ENCODE measurements around the gene ERCC6. TPM values are rescaled to one million over a fixed set of nuclear protein-coding genes. Genes with fewer than 3 reads are reported as not detected.

Gene ERCC6
- total RNA-seq, 1 donor from 2014 or later, result 23.5 TPM

DNA sequence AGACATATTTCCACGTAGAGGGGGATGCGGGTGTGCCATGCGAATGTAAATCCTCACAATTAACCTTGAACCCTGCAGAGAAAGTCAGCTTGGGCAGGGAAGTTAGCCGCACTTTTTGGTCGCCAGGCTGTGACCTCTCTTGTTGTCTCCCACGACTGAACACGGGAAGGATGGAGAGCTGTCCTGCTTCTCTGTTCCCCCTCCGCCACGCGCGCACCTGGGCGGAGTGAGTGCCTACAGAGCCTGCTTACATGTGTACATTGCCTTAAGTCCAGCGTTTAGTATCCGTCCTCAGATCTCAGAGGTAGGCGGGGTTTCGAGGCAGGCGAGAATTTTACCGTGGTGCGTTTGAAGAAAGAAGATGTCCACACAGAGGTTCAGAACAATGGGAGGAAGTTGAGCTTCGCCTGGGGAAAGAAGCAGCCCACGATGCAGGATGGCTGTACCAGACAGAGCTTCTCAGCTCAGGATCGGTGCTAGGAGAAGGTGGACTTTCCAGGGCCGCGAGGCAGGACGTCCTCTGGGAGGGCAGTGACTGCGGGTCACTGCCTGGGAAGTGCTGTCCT is 482 bp upstream of the ERCC6 start:
- Histone ChIP-seq H3K4me3 (peak overlapping the region; percentile 72), H3K36me3 (no peaks in the 10 kb centered on the region), H3K27ac (peak overlapping the region; percentile 83), H3K4me1 (peaks cover 35% of the 10 kb centered on the region), H3K27me3 (ENCODE audit: low read depth) (no peaks in the 10 kb centered on the region), H3K9me3 (no peaks in the 10 kb centered on the region)
- ATAC-seq, result peak; percentile 54 to 55
- intact Hi-C loops (cut with DNase I), result no loop called here
- TF ChIP-seq, protein P1, sequence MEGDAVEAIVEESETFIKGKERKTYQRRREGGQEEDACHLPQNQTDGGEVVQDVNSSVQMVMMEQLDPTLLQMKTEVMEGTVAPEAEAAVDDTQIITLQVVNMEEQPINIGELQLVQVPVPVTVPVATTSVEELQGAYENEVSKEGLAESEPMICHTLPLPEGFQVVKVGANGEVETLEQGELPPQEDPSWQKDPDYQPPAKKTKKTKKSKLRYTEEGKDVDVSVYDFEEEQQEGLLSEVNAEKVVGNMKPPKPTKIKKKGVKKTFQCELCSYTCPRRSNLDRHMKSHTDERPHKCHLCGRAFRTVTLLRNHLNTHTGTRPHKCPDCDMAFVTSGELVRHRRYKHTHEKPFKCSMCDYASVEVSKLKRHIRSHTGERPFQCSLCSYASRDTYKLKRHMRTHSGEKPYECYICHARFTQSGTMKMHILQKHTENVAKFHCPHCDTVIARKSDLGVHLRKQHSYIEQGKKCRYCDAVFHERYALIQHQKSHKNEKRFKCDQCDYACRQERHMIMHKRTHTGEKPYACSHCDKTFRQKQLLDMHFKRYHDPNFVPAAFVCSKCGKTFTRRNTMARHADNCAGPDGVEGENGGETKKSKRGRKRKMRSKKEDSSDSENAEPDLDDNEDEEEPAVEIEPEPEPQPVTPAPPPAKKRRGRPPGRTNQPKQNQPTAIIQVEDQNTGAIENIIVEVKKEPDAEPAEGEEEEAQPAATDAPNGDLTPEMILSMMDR (IDR thresholded peaks at IDR 0.05), result no peak
- peak; percentile 60 for DNase-seq

DNA sequence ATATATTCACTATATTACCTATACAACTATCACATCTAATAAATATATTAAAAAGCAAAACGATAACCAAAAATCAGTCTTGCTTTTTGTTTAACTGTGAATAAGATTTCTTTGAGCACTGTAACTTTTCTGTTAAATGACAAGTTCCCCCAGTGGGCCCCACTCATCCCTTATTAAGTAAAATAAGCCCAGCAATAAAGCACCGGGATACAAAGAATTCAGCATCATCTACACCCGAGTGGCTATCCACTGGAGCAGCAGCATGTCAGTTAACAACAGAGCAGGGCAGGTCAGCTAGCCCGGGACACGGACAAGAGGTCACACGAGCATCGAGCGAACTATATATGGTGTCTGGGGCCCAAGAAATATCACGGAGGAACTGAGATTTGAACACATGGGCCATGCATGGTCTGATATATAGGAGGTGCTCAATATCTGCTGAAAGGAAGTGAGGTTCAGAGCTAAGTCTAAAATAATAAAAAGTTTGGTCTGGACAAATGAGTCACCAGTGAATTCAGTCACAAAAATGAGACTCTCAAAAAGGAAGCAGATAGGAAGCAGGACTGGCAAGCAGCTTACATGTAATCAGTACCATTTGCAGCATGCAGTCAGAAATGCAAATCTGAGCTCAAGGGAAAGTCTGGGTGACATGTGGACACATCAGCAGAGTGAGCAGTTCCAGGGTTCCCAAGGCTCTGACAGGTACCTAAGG is 4.1 kb downstream of the ERCC6 start:
- Histone ChIP-seq H3K4me3 (no peak overlapping the region), H3K36me3 (peaks cover 24% of the 10 kb centered on the region), H3K27ac (no peak overlapping the region), H3K9me3 (no peaks in the 10 kb centered on the region), H3K4me1 (peaks cover 35% of the 10 kb centered on the region), H3K27me3 (ENCODE audit: low read depth) (no peaks in the 10 kb centered on the region)
- intact Hi-C loops (cut with DNase I), result no loop called here
- TF ChIP-seq, protein P1 (IDR thresholded peaks at IDR 0.05), result no peak
- ATAC-seq (no peak), DNase-seq (no peak)

DNA sequence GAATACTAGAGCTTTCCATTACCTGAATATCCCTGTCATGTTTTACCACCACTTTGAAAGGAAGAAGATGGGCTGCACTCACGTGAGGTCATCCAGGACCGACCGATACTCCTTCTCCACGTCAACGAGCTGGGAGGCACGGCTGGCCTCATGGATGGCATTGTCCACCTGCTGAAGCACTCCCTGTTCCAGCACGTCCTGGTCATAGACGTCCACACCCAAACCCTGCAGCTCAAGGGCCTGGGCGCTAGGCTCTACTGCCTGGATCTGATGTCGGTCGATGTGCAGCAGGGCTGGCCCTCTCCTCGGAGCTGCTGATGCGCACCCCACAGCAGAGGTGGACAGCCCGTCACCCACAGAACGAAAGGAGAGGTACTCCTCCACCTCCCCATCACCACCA is 6.5 kb downstream of the ERCC6 start:
- TF ChIP-seq, protein P1 (IDR thresholded peaks at IDR 0.05), result no peak
- H3K4me1 ChIP-seq, result peaks cover 23% of the 10 kb centered on the region
- no peaks in the 10 kb centered on the region for H3K9me3 ChIP-seq
- ATAC-seq (no peak), DNase-seq (no peak)
- no peaks in the 10 kb centered on the region for H3K27me3 ChIP-seq (ENCODE audit: low read depth)
- no peak overlapping the region for H3K27ac ChIP-seq
- intact Hi-C loops (cut with DNase I), result no loop called here
- peaks cover 41% of the 10 kb centered on the region for H3K36me3 ChIP-seq
- H3K4me3 ChIP-seq, result no peak overlapping the region

DNA sequence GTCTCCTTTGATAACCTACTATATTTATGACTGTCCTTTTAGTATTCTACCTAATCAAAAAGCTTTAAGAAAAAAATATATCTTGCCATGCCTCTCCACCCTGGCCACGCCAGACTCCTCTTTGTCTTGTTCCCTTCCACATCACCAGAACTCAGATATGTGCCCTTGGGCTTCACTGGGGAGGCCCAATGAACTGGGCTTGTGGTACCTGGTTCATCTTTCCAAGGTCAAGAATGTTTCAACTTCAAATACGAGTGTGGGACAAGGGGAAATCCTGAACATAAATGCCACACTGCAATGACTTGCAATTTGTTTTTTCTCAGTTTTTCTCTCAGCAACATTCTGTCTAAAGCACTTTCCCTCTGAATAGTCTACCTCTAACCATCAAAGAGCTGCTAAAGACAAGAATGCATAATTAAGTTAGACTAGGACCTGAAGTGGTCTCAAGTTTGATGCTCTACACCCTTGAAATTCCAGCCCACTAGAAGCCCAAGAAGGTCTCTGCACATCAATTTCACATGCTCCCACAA is 9.9 kb downstream of the ERCC6 start:
- H3K36me3 ChIP-seq, result peaks cover 74% of the 10 kb centered on the region
- no peaks in the 10 kb centered on the region for H3K9me3 ChIP-seq
- intact Hi-C loops (cut with DNase I), result no loop called here
- DNase-seq (no peak), ATAC-seq (no peak)
- H3K27ac ChIP-seq, result no peak overlapping the region
- TF ChIP-seq, protein P1 (IDR thresholded peaks at IDR 0.05), result no peak
- no peaks in the 10 kb centered on the region for H3K4me1 ChIP-seq
- H3K27me3 ChIP-seq (ENCODE audit: low read depth), result no peaks in the 10 kb centered on the region
- H3K4me3 ChIP-seq, result no peak overlapping the region

DNA sequence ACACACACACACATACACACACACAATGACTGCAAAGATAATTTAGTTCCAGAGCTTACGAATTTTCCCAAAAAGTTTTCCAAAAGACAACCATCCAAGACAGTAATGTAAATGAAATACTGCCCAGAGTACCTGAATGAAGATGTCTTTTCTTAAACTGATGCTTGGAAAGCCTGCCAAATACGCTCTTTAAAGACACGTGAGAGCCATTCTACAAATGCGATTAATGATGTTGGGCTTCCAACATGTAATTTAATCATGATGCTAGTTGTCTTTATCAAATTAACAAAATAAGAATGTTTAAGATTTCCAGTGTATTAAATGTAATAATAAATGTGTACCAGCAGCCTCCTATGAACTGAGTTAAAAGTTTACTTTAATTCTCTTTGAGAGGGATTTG is 11.1 kb downstream of the ERCC6 start:
- Histone ChIP-seq H3K4me3 (no peak overlapping the region), H3K27ac (no peak overlapping the region), H3K4me1 (no peaks in the 10 kb centered on the region), H3K27me3 (ENCODE audit: low read depth) (no peaks in the 10 kb centered on the region), H3K9me3 (no peaks in the 10 kb centered on the region), H3K36me3 (peaks cover 86% of the 10 kb centered on the region)
- ATAC-seq (no peak), DNase-seq (no peak)
- TF ChIP-seq, protein P1 (IDR thresholded peaks at IDR 0.05), result no peak
- intact Hi-C loops (cut with DNase I), result no loop called here

Data from lower lobe of right lung (tissue), 2 donors.